Karpas-422 (cell line): ENCODE measurements around the gene IVD. TPM values are rescaled to one million over a fixed set of nuclear protein-coding genes. Genes with fewer than 3 reads are reported as not detected.
"Not testable (repeated sequence)": the region's sequence is repeated elsewhere in the genome, so short reads cannot be mapped to it uniquely, and the experiment has no call there.

Source experiments
- DNase-seq: peaks from one replicate; pipeline ENCODE4 v3.0.0-alpha.2; 2015
- H2AFZ ChIP-seq: fragments of 200-600 bp; sonication (generic); 2 replicates; pipeline ENCODE4 v1.6.1; 2014; ENCODE audit warnings: antibody characterized with exemption, low read length, mixed read lengths
- H3K27ac ChIP-seq: fragments of 200-600 bp; sonication (generic); 2 replicates; pipeline ENCODE4 v1.5.1; 2014; ENCODE audit warnings: mild to moderate bottlenecking, low read length, moderate library complexity
- H3K27me3 ChIP-seq: fragments of 200-600 bp; sonication (generic); 2 replicates; pipeline ENCODE4 v1.6.1; 2014; ENCODE audit warnings: low read length, mixed read lengths
- H3K36me3 ChIP-seq: fragments of 200-600 bp; sonication (generic); 2 replicates; pipeline ENCODE4 v1.6.1; 2014; ENCODE audit warnings: low read length, mixed read lengths; ENCODE audit not compliant: insufficient read depth
- H3K4me1 ChIP-seq: fragments of 200-600 bp; sonication (generic); 2 replicates; pipeline ENCODE4 v1.6.1; 2014; ENCODE audit warnings: mild to moderate bottlenecking, low read length, mixed read lengths
- H3K4me2 ChIP-seq: fragments of 200-600 bp; sonication (generic); 2 replicates; pipeline ENCODE4 v1.6.1; 2014; ENCODE audit warnings: low read length, low read depth, mild to moderate bottlenecking; ENCODE audit not compliant: poor library complexity, severe bottlenecking
- H3K4me3 ChIP-seq: fragments of 200-600 bp; sonication (generic); 2 replicates; pipeline ENCODE4 v1.5.1; 2014; ENCODE audit warnings: mild to moderate bottlenecking, antibody characterized with exemption, low read length, mixed read lengths
- H3K79me2 ChIP-seq: fragments of 200-600 bp; sonication (generic); 2 replicates; pipeline ENCODE4 v1.6.1; 2014; ENCODE audit warnings: mild to moderate bottlenecking, low read length, mixed read lengths
- H3K9ac ChIP-seq: fragments of 200-600 bp; sonication (generic); 2 replicates; pipeline ENCODE4 v1.6.0; 2014; ENCODE audit warnings: low read length
- H3K9me2 ChIP-seq: fragments of 200-600 bp; sonication (generic), shearing (Covaris generic); replicated peaks from 2 replicates; pipeline ENCODE4 v1.6.0; 2014; ENCODE audit warnings: mild to moderate bottlenecking, low read length, moderate library complexity; ENCODE audit not compliant: insufficient read depth
- H3K9me3 ChIP-seq: fragments of 300-700, 200-600 bp; sonication (generic); 2 replicates; pipeline ENCODE4 v1.6.1; 2014; ENCODE audit warnings: low read length, mixed read lengths
- H4K20me1 ChIP-seq: fragments of 200-600 bp; sonication (generic); 2 replicates; pipeline ENCODE4 v1.6.1; 2014; ENCODE audit warnings: mild to moderate bottlenecking, antibody characterized with exemption, low read length, low read depth; ENCODE audit not compliant: insufficient read depth
- total RNA-seq: library from RNA; depleted of rRNA; stranded (reverse); fragments of >200 nt; shearing (Covaris generic); gene quantifications from 2 replicates; pipeline ENCODE4 v1.2.3, GENCODE V29; 2014; ENCODE audit warnings: low replicate concordance

The IVD gene
- total RNA-seq, 1 experiment from 2014 or later, result 38.1 TPM

GRCh38 chr15:40450047-40450446 lies 44.5 kb downstream of the IVD start:
- no peak for DNase-seq
- Histone ChIP-seq H3K9ac (no peak overlapping the region), H3K27ac (no peak overlapping the region), H3K79me2 (peaks cover 91% of the 10 kb centered on the region), H3K9me2 (no peaks in the 10 kb centered on the region), H3K9me3 (no peaks in the 10 kb centered on the region), H4K20me1 (peaks cover 39% of the 10 kb centered on the region), H3K4me1 (peaks cover 29% of the 10 kb centered on the region), H2AFZ (no peak overlapping the region), H3K36me3 (no peaks in the 10 kb centered on the region), H3K27me3 (no peaks in the 10 kb centered on the region), H3K4me2 (no peak overlapping the region), H3K4me3 (no peak overlapping the region)

GRCh38 chr15:40451527-40452158 lies 46.0 kb downstream of the IVD start:
- H3K4me1 ChIP-seq, result peaks cover 29% of the 10 kb centered on the region
- H2AFZ ChIP-seq, result no peak overlapping the region
- no peaks in the 10 kb centered on the region for H3K36me3 ChIP-seq
- peaks cover 91% of the 10 kb centered on the region for H3K79me2 ChIP-seq
- H3K4me3 ChIP-seq, result no peak overlapping the region
- H3K27me3 ChIP-seq, result no peaks in the 10 kb centered on the region
- peaks cover 30% of the 10 kb centered on the region for H4K20me1 ChIP-seq
- DNase-seq, result no peak
- no peaks in the 10 kb centered on the region for H3K9me2 ChIP-seq
- H3K9ac ChIP-seq, result peak overlapping the region; percentile 45; the same call in 1 of the 2 replicates
- H3K9me3 ChIP-seq, result no peaks in the 10 kb centered on the region
- H3K27ac ChIP-seq, result no peak overlapping the region
- peak overlapping the region; percentile 25 for H3K4me2 ChIP-seq

- Histone ChIP-seq H3K27me3 (no peaks in the 10 kb centered on the region), H3K9ac (peak overlapping the region; percentile 45), H3K36me3 (no peaks in the 10 kb centered on the region), H2AFZ (no peak overlapping the region), H3K4me3 (no peak overlapping the region), H3K9me2 (no peaks in the 10 kb centered on the region), H4K20me1 (peaks cover 29% of the 10 kb centered on the region), H3K4me1 (peaks cover 29% of the 10 kb centered on the region), H3K79me2 (peaks cover 93% of the 10 kb centered on the region), H3K4me2 (peak overlapping the region; percentile 25), H3K9me3 (no peaks in the 10 kb centered on the region), H3K27ac (no peak overlapping the region)
- peak; percentile 57 for DNase-seq
These were observed 46.9 kb downstream of the IVD start for GRCh38 chr15:40452296-40453090.

DNA sequence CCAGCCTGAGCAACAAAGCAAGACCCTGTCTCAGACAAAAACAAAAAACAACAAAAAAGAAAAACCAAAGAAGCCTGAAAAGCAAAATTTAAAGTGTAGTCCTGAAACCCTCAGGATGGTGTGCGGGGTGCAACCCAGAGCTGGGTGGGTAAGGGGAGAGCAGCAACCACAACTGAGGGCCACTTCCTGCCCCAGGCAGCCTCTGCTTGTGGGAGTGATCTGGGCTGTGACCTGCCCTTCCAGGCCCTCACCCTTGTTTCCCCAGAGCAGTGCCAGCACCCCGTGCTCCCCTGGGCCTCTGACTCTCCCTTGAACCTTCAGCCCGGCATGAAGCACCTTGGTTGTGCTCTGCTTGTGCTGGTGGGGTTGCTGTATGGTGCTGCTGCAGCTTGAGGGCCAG lies 48.3 kb downstream of the IVD start:
- Histone ChIP-seq H3K4me1 (peaks cover 29% of the 10 kb centered on the region), H4K20me1 (peaks cover 29% of the 10 kb centered on the region), H3K79me2 (peaks cover 85% of the 10 kb centered on the region)
- not testable (repeated sequence) for H3K9me2 ChIP-seq, H3K9ac ChIP-seq, H3K27ac ChIP-seq, H2AFZ ChIP-seq, H3K9me3 ChIP-seq, H3K27me3 ChIP-seq, H3K36me3 ChIP-seq, H3K4me3 ChIP-seq, DNase-seq, H3K4me2 ChIP-seq

GRCh38 chr15:40454904-40455391 lies 49.4 kb downstream of the IVD start:
- no peaks in the 10 kb centered on the region for H3K9me2 ChIP-seq
- H3K79me2 ChIP-seq, result peaks cover 78% of the 10 kb centered on the region
- H2AFZ ChIP-seq, result no peak overlapping the region
- no peak overlapping the region for H3K9ac ChIP-seq
- no peak overlapping the region for H3K4me2 ChIP-seq
- H3K27me3 ChIP-seq, result no peaks in the 10 kb centered on the region
- H3K4me1 ChIP-seq, result peaks cover 28% of the 10 kb centered on the region
- no peak overlapping the region for H3K27ac ChIP-seq
- H3K36me3 ChIP-seq, result no peaks in the 10 kb centered on the region
- peaks cover 25% of the 10 kb centered on the region for H4K20me1 ChIP-seq
- no peak for DNase-seq
- H3K4me3 ChIP-seq, result no peak overlapping the region
- H3K9me3 ChIP-seq, result no peaks in the 10 kb centered on the region

DNA sequence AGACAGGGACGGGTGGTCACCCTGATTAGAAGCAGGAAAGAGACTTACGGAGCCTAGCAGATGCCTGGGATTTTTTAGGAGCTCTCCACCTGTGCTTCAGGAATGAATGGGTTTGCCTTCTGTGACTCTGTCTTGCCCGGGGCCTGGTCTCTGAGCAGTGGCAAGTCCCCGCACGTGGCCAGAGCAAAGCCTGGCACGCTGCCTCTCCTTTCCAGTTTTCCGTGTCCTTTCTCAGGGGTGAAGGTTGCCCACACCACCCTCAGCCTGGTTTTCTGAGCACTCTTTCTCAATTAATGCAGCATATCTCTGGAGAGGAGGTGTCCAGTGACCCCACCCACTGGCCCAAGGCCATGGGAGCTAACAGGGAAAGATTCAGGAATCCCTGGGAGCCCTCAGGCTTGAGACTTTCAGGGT lies 50.7 kb downstream of the IVD start:
- Histone ChIP-seq H3K27me3 (no peaks in the 10 kb centered on the region), H3K9ac (no peak overlapping the region), H3K4me2 (no peak overlapping the region), H3K9me3 (no peaks in the 10 kb centered on the region), H3K36me3 (no peaks in the 10 kb centered on the region), H3K79me2 (peaks cover 73% of the 10 kb centered on the region), H4K20me1 (peaks cover 16% of the 10 kb centered on the region; the same call in 1 of the 2 replicates), H2AFZ (no peak overlapping the region), H3K27ac (no peak overlapping the region), H3K4me3 (no peak overlapping the region), H3K9me2 (no peaks in the 10 kb centered on the region), H3K4me1 (peaks cover 17% of the 10 kb centered on the region)
- DNase-seq, result no peak

GRCh38 chr15:40456738-40457137 lies 51.1 kb downstream of the IVD start:
- H3K4me3 ChIP-seq, result no peak overlapping the region
- no peak for DNase-seq
- no peaks in the 10 kb centered on the region for H3K9me3 ChIP-seq
- no peaks in the 10 kb centered on the region for H3K27me3 ChIP-seq
- peaks cover 13% of the 10 kb centered on the region for H3K4me1 ChIP-seq
- no peak overlapping the region for H3K4me2 ChIP-seq
- H4K20me1 ChIP-seq, result peaks cover 11% of the 10 kb centered on the region; the same call in 1 of the 2 replicates
- no peak overlapping the region for H2AFZ ChIP-seq
- H3K79me2 ChIP-seq, result peaks cover 68% of the 10 kb centered on the region
- H3K36me3 ChIP-seq, result no peaks in the 10 kb centered on the region
- no peaks in the 10 kb centered on the region for H3K9me2 ChIP-seq
- no peak overlapping the region for H3K27ac ChIP-seq
- H3K9ac ChIP-seq, result no peak overlapping the region
